Fibroblast of mammary gland (primary cell): Measurements from ENCODE around the gene MYL9.

Experiments used
- DNase-seq: peaks from one replicate; pipeline ENCODE4 v3.0.0-alpha.2; 2010; ENCODE audit warnings: low read depth
- H3K4me3 ChIP-seq: 2 replicates; pipeline ENCODE4 v1.5.1; 2011; ENCODE audit warnings: low read depth, mild to moderate bottlenecking, low read length, moderate library complexity; ENCODE audit not compliant: control insufficient read depth
- CTCF ChIP-seq: conservative IDR thresholded peaks from 2 replicates; pipeline ENCODE4 v1.5.1; 2011; ENCODE audit warnings: low read depth, low read length, inconsistent platforms; ENCODE audit not compliant: control insufficient read depth, insufficient read depth

MYL9 gene

DNA sequence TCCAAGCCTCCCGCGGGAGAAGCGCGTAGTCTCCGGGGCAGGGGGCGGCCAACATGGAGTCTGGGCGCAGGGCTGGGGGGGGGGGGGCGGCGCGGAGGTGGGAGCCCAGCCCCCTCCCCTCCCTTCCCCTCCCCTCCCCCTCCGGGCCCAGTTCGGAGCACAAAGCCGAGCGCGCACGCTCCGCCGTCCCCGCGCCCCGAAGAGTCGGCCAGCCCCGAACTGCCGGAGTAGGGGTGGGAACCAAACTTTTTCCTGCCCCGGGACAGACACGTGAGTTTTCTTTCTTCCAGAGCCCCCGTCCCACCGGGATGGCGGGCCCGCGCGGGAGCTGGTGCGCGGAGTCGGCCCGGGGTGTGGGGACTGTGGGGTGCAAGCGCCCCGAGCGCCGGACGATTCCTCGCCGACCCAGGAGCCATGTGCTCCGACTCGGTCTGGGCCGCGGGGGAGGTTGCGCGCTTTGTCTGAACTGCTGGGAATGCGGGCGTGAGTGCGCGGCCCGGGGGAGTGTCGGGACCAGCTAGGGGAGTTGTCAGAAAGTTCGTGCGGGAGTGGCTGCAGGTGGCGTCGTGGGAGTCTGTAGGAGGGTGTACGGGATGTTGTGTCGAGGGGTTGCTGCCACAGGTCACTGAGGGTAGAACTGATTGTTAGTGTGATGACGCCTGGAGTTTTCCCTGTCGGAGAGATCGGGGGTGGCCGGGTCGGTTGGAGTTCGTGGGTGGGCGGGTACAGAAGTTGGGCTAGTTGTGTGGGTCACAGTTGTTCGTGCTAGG, 33.2 kb downstream of the MYL9 start:
- peak overlapping the region; percentile 60 for H3K4me3 ChIP-seq
- TF ChIP-seq CTCF, result no peak
- peak; percentile 26 for DNase-seq

DNA sequence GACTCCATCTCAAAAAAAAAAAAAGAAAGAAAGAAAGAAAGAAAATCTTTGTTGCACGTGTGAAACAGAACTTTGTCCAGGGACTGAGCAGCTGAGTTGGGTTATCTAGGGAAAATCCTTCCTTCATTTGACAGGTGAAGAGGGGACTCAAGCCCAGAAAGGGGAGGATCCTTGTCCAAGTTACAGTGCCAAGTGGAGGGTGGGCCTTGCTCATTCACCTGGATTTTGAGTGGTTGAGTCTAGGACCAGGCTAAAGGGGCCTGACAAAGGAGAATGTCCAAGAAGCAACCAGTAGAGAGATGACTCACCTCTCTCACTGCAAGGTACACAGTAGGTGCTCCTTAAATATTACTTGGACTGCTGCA, 34.7 kb downstream of the MYL9 start:
- no peak for DNase-seq
- no peak overlapping the region for H3K4me3 ChIP-seq
- no peak for TF ChIP-seq CTCF

GRCh38 chr20:36578356-36579041, 37.2 kb downstream of the MYL9 start:
- H3K4me3 ChIP-seq, result no peak overlapping the region
- DNase-seq, result no peak
- no peak for TF ChIP-seq CTCF

GRCh38 chr20:36579996-36580545, 38.8 kb downstream of the MYL9 start:
- peak; percentile 40 for DNase-seq
- no peak for TF ChIP-seq CTCF
- no peak overlapping the region for H3K4me3 ChIP-seq

DNA sequence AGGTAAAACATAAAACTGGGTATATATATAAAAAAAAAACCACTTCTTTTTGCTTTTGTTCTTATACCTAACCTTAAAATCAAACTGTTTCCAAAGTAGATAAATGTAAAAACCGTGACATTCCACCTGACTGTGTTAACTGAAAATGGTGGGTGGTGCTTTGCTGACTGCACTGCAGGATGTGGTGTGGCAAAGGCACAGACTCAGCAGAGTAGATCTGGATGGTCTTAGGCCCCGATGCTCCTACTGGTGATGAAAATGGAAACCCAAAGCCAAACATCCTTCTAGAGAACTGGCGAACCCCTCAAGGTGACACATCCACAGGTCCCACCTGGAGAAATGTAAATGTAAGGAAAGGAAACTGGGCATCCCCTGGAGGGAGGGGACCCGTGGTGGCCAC, 41.0 kb downstream of the MYL9 start:
- H3K4me3 ChIP-seq, result no peak overlapping the region
- no peak for DNase-seq
- no peak for TF ChIP-seq CTCF

- no peak for TF ChIP-seq CTCF
- H3K4me3 ChIP-seq, result no peak overlapping the region
Observed at GRCh38 chr20:36582821-36583220, 41.5 kb downstream of the MYL9 start.

More at GRCh38 chr20:36582821-36583220, 41.5 kb downstream of the MYL9 start:
- DNase-seq, result no peak
